GM06990 (cell line): ENCODE results near the gene RPS6KA3.

Source experiments
- DNase-seq: peaks from one replicate; pipeline ENCODE4 v3.0.0-alpha.2; 2011; ENCODE audit not compliant: insufficient read length; ENCODE audit errors: extremely low read depth
- H3K27me3 ChIP-seq: replicated peaks from 2 replicates; pipeline ENCODE4 v1.6.0; 2011; ENCODE audit warnings: low read length; ENCODE audit not compliant: control insufficient read depth, insufficient read depth
- H3K36me3 ChIP-seq: 2 replicates; pipeline ENCODE4 v1.5.1; 2011; ENCODE audit warnings: low read length; ENCODE audit not compliant: control insufficient read depth, insufficient read depth
- H3K4me3 ChIP-seq: replicated peaks from 2 replicates; pipeline ENCODE4 v1.5.1; 2011; ENCODE audit warnings: low read depth, mild to moderate bottlenecking, control low read depth, low read length
- CTCF ChIP-seq: IDR thresholded peaks from 2 replicates; pipeline ENCODE4 v1.5.1; 2011; ENCODE audit warnings: low read length, control low read depth, mild to moderate bottlenecking, inconsistent platforms; ENCODE audit not compliant: insufficient read depth, poor library complexity, severe bottlenecking

RPS6KA3 gene

DNA sequence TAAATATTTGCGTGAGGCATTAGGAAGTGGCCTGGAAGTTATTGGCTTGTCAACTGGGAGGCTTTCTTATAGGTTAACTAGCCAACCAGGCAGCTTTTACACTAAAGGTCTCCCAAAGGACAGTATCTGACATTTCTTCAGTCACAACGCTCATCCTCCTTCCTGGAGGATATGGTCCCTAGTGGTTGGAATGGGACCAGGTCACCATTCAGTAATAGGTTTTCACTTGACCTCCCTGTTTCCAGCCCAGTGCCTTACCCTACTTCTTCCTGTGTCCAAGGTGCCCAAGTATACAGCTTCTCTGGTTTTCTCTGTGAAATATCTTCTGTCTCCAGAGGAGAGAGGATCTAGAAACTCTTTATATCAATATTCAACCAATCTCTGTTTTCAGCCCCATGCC, 38.5 kb downstream of the RPS6KA3 start:
- DNase-seq, result no peak
- no peak for TF ChIP-seq CTCF
- H3K27me3 ChIP-seq, result no peaks in the 10 kb centered on the region
- H3K36me3 ChIP-seq, result peaks cover 1% of the 10 kb centered on the region
- H3K4me3 ChIP-seq, result no peak overlapping the region

DNA sequence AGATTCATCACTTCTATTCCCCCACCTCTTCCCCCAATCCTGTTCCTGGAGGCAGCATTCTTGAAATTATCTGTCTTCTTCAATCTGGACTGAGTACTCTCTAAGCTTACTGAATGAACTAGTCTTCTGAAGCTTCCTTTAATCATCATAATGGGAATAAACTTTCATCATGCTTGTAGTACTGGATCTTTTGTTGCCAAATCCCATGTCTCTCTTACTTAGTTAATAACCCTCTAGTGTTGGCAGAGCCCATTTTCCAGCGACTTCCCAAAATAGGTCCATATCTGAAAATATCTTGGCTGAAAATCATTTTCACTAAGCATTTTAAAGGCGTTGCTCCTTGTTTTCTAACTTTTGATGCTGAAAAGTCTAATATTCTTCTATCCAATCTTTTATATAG, 39.6 kb downstream of the RPS6KA3 start:
- H3K4me3 ChIP-seq, result no peak overlapping the region
- H3K36me3 ChIP-seq, result peaks cover 1% of the 10 kb centered on the region; the same call in 1 of the 2 replicates
- no peaks in the 10 kb centered on the region for H3K27me3 ChIP-seq
- no peak for TF ChIP-seq CTCF
- DNase-seq, result no peak

DNA sequence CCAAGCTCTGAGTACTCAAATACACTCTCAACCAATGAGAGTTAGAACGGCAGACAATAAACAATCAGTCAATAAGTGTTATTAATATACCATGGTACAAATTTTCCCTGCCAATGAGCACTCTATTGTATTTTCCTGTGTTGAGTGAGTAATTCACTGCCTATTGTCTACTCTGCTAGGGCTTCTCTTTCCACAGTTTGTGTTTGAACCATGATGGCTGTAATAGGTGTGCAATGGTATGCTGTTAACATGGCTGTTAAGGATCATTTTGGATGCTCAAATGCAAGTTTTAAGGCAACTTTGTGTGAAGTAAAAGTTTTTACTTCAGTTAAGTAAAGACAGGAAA, 41.2 kb downstream of the RPS6KA3 start:
- no peaks in the 10 kb centered on the region for H3K36me3 ChIP-seq
- H3K4me3 ChIP-seq, result no peak overlapping the region
- H3K27me3 ChIP-seq, result no peaks in the 10 kb centered on the region
- no peak for DNase-seq
- no peak for TF ChIP-seq CTCF

GRCh38 chrX:20224814-20225487, 41.8 kb downstream of the RPS6KA3 start:
- TF ChIP-seq CTCF, result no peak
- no peak overlapping the region for H3K4me3 ChIP-seq
- DNase-seq, result peak; percentile 80
- H3K27me3 ChIP-seq, result no peaks in the 10 kb centered on the region
- H3K36me3 ChIP-seq, result no peaks in the 10 kb centered on the region

GRCh38 chrX:20221902-20222301, 44.8 kb downstream of the RPS6KA3 start:
- no peak for TF ChIP-seq CTCF
- DNase-seq, result no peak
- no peaks in the 10 kb centered on the region for H3K27me3 ChIP-seq
- H3K36me3 ChIP-seq, result no peaks in the 10 kb centered on the region
- H3K4me3 ChIP-seq, result no peak overlapping the region
